GM11168 (cell line): ENCODE results near the gene APOBEC2.

Source experiments
- in situ Hi-C: fragments of 300-500 bp; cut with MboI; formaldehyde crosslinking; loops from one replicate; pipeline ENCODE4 v1.12.0; 2022; ENCODE audit warnings: low sequenced_read_pairs; ENCODE audit not compliant: unreplicated experiment

The APOBEC2 gene

GRCh38 chr6:41078101-41078500 is 25.1 kb downstream of the APOBEC2 start:
- in situ Hi-C loops = loop anchor here (25.0 kb wide), 1 partner anchor 234 kb away; no protein-coding TSS in a partner anchor

- in situ Hi-C loops = loop anchor here (25.0 kb wide), 1 partner anchor 233 kb away; no protein-coding TSS in a partner anchor
Observed at GRCh38 chr6:41079080-41079479, 26.1 kb downstream of the APOBEC2 start.

- in situ Hi-C loops = loop anchor here (25.0 kb wide), 1 partner anchor 232 kb away; no protein-coding TSS in a partner anchor
Observed at GRCh38 chr6:41080621-41081020, 27.6 kb downstream of the APOBEC2 start.

GRCh38 chr6:41083072-41083471 is 30.1 kb downstream of the APOBEC2 start:
- in situ Hi-C loops = loop anchor here (25.0 kb wide), 1 partner anchor 229 kb away; no protein-coding TSS in a partner anchor

GRCh38 chr6:41085182-41085581 is 32.2 kb downstream of the APOBEC2 start:
- in situ Hi-C loops = loop anchor here (25.0 kb wide), 1 partner anchor 227 kb away; no protein-coding TSS in a partner anchor

- in situ Hi-C loops = loop anchor here (25.0 kb wide), 1 partner anchor 224 kb away; no protein-coding TSS in a partner anchor
Observed at GRCh38 chr6:41088451-41088850, 35.4 kb downstream of the APOBEC2 start.

- in situ Hi-C loops = loop anchor here (25.0 kb wide), 1 partner anchor 221 kb away; no protein-coding TSS in a partner anchor
Observed at GRCh38 chr6:41090841-41091761, 38.1 kb downstream of the APOBEC2 start.

- in situ Hi-C loops = loop anchor here (25.0 kb wide), 1 partner anchor 220 kb away; no protein-coding TSS in a partner anchor
Observed at GRCh38 chr6:41092421-41093140, 39.6 kb downstream of the APOBEC2 start.

- in situ Hi-C loops = loop anchor here (25.0 kb wide), 1 partner anchor 219 kb away; no protein-coding TSS in a partner anchor
Observed at GRCh38 chr6:41093729-41094128, 40.7 kb downstream of the APOBEC2 start.

- in situ Hi-C loops = loop anchor here (25.0 kb wide), 1 partner anchor 215 kb away; no protein-coding TSS in a partner anchor
Observed at GRCh38 chr6:41097467-41098090, 44.6 kb downstream of the APOBEC2 start.

- in situ Hi-C loops = loop anchor here (25.0 kb wide), 1 partner anchor 214 kb away; no protein-coding TSS in a partner anchor
Observed at GRCh38 chr6:41098366-41098765, 45.4 kb downstream of the APOBEC2 start.

- in situ Hi-C loops = no loop called here
Observed at GRCh38 chr6:41100871-41101287, 47.9 kb downstream of the APOBEC2 start.

GRCh38 chr6:41103847-41104246 is 50.8 kb downstream of the APOBEC2 start:
- in situ Hi-C loops = no loop called here

- in situ Hi-C loops = no loop called here
Observed at GRCh38 chr6:41111017-41111416, 58.0 kb downstream of the APOBEC2 start.
